Measurements from ENCODE around the gene FCRLB.
"Not testable (repeated sequence)": the region's sequence is repeated elsewhere in the genome, so short reads cannot be mapped to it uniquely, and the experiment has no call there.

Gene FCRLB

DNA sequence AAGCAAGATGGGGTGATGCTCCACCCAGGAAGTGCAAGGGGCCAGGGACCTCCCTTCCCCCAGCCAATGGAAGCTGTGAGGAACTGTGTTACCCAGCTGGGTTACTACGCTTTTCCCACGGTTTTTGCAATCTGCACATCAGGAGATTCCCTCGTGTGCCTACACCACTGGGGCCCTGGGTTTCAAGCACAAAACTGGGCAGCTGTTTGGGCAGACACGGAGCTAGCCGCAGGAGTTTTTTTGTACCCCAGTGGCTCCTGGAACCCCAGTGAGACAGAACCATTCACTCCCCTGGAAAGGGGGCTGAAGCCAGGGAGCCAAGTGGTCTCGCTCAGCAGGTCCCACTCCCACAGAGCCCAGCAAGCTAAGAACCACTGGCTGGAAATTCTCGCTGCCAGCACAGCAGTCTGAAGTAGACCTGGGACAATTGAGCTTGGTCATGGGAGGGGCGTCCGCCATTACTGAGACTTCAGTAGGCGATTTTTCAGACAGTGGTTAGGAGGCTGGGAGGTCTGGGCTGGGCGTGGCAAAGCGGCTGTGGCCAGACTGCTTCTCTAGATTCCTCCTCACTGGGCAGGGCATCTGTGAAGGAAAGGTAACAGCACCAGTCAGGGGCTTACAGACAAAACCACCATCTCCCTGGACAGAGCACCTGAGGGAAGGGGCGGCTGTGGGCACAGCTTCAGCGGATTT is 28.2 kb upstream of the FCRLB start:
- not testable (repeated sequence) for H4K5ac ChIP-seq (ENCODE audit: low read length); H3K4me1 ChIP-seq (ENCODE audit: control insufficient read depth, low read depth, low read length); H3K27me3 ChIP-seq (ENCODE audit: insufficient read depth, low read length, poor library complexity); H3K9ac ChIP-seq (ENCODE audit: low read length); H4K8ac ChIP-seq (ENCODE audit: low read depth, low read length); H2BK5ac ChIP-seq (ENCODE audit: low read length); H2BK120ac ChIP-seq (ENCODE audit: low read depth, low read length); DNase-seq; H3K36me3 ChIP-seq (ENCODE audit: control insufficient read depth, insufficient read depth, low read length); H2AK5ac ChIP-seq (ENCODE audit: low read length); H3K56ac ChIP-seq (ENCODE audit: low read length); H2BK15ac ChIP-seq (replicated peaks; ENCODE audit: low read depth); H3K79me1 ChIP-seq (ENCODE audit: low read length); H3K4me3 ChIP-seq (ENCODE audit: low read length); H3K4me2 ChIP-seq (ENCODE audit: low read length); H3K23ac ChIP-seq (ENCODE audit: low read length); H3K4ac ChIP-seq (ENCODE audit: low read depth, low read length); H3K79me2 ChIP-seq (ENCODE audit: control insufficient read depth, insufficient read depth, low read length); H3K27ac ChIP-seq (ENCODE audit: low read depth, low read length); H3K18ac ChIP-seq (ENCODE audit: low read length)
- WGBS (ENCODE audit: extremely low coverage, insufficient coverage, low lambda C conversion rate), result no CpG with 5 or more reads among the region's 14 CpGs

GRCh38 chr1:161698302-161698701 is 23.0 kb upstream of the FCRLB start:
- not testable (repeated sequence) for H3K79me1 ChIP-seq (ENCODE audit: low read length); H3K4me2 ChIP-seq (ENCODE audit: low read length); H4K5ac ChIP-seq (ENCODE audit: low read length); H3K18ac ChIP-seq (ENCODE audit: low read length); H2AK5ac ChIP-seq (ENCODE audit: low read length); H3K79me2 ChIP-seq (ENCODE audit: control insufficient read depth, insufficient read depth, low read length); H4K8ac ChIP-seq (ENCODE audit: low read depth, low read length); H3K56ac ChIP-seq (ENCODE audit: low read length); DNase-seq; H3K9ac ChIP-seq (ENCODE audit: low read length); H3K4ac ChIP-seq (ENCODE audit: low read depth, low read length); H3K27me3 ChIP-seq (ENCODE audit: insufficient read depth, low read length, poor library complexity); H3K36me3 ChIP-seq (ENCODE audit: control insufficient read depth, insufficient read depth, low read length); H2BK120ac ChIP-seq (ENCODE audit: low read depth, low read length); H2BK15ac ChIP-seq (replicated peaks; ENCODE audit: low read depth); H3K23ac ChIP-seq (ENCODE audit: low read length); H2BK5ac ChIP-seq (ENCODE audit: low read length); H3K4me1 ChIP-seq (ENCODE audit: control insufficient read depth, low read depth, low read length); H3K4me3 ChIP-seq (ENCODE audit: low read length); H3K27ac ChIP-seq (ENCODE audit: low read depth, low read length)
- WGBS (ENCODE audit: extremely low coverage, insufficient coverage, low lambda C conversion rate), result no CpG with 5 or more reads among the region's 2 CpGs

- H2AK5ac ChIP-seq (ENCODE audit: low read length), result no peak overlapping the region
- H3K4me1 ChIP-seq (ENCODE audit: control insufficient read depth, low read depth, low read length), result no peaks in the 10 kb centered on the region
- no peaks in the 10 kb centered on the region for H3K36me3 ChIP-seq (ENCODE audit: control insufficient read depth, insufficient read depth, low read length)
- H4K5ac ChIP-seq (ENCODE audit: low read length), result no peak overlapping the region
- H3K56ac ChIP-seq (ENCODE audit: low read length), result no peak overlapping the region
- no peak overlapping the region for H2BK5ac ChIP-seq (ENCODE audit: low read length)
- H3K79me2 ChIP-seq (ENCODE audit: control insufficient read depth, insufficient read depth, low read length), result no peaks in the 10 kb centered on the region
- no peak overlapping the region for H3K4me2 ChIP-seq (ENCODE audit: low read length)
- H2BK15ac ChIP-seq (replicated peaks; ENCODE audit: low read depth), result no peak overlapping the region
- no peaks in the 10 kb centered on the region for H3K79me1 ChIP-seq (ENCODE audit: low read length)
- no peak overlapping the region for H3K4ac ChIP-seq (ENCODE audit: low read depth, low read length)
- H2BK120ac ChIP-seq (ENCODE audit: low read depth, low read length), result no peak overlapping the region
- no peak overlapping the region for H3K27ac ChIP-seq (ENCODE audit: low read depth, low read length)
- H4K8ac ChIP-seq (ENCODE audit: low read depth, low read length), result no peak overlapping the region
- H3K4me3 ChIP-seq (ENCODE audit: low read length), result no peak overlapping the region
- no peak overlapping the region for H3K18ac ChIP-seq (ENCODE audit: low read length)
- WGBS (ENCODE audit: extremely low coverage, insufficient coverage, low lambda C conversion rate), result no CpG with 5 or more reads among the region's 8 CpGs
- no peak overlapping the region for H3K9ac ChIP-seq (ENCODE audit: low read length)
- no peak for DNase-seq
- no peaks in the 10 kb centered on the region for H3K27me3 ChIP-seq (ENCODE audit: insufficient read depth, low read length, poor library complexity)
- no peak overlapping the region for H3K23ac ChIP-seq (ENCODE audit: low read length)
These were observed 19.1 kb upstream of the FCRLB start for GRCh38 chr1:161702250-161702649.

GRCh38 chr1:161705537-161705936 is 15.8 kb upstream of the FCRLB start:
- no peak overlapping the region for H4K8ac ChIP-seq (ENCODE audit: low read depth, low read length)
- H3K27ac ChIP-seq (ENCODE audit: low read depth, low read length), result no peak overlapping the region
- WGBS (ENCODE audit: extremely low coverage, insufficient coverage, low lambda C conversion rate), result no CpG with 5 or more reads among the region's 4 CpGs
- no peaks in the 10 kb centered on the region for H3K4me1 ChIP-seq (ENCODE audit: control insufficient read depth, low read depth, low read length)
- H3K18ac ChIP-seq (ENCODE audit: low read length), result no peak overlapping the region
- no peaks in the 10 kb centered on the region for H3K27me3 ChIP-seq (ENCODE audit: insufficient read depth, low read length, poor library complexity)
- H3K4me3 ChIP-seq (ENCODE audit: low read length), result no peak overlapping the region
- H3K79me1 ChIP-seq (ENCODE audit: low read length), result no peaks in the 10 kb centered on the region
- H2BK120ac ChIP-seq (ENCODE audit: low read depth, low read length), result no peak overlapping the region
- no peak overlapping the region for H3K56ac ChIP-seq (ENCODE audit: low read length)
- H3K4ac ChIP-seq (ENCODE audit: low read depth, low read length), result no peak overlapping the region
- H3K36me3 ChIP-seq (ENCODE audit: control insufficient read depth, insufficient read depth, low read length), result no peaks in the 10 kb centered on the region
- no peak for DNase-seq
- H3K9ac ChIP-seq (ENCODE audit: low read length), result no peak overlapping the region
- H3K79me2 ChIP-seq (ENCODE audit: control insufficient read depth, insufficient read depth, low read length), result no peaks in the 10 kb centered on the region
- H4K5ac ChIP-seq (ENCODE audit: low read length), result no peak overlapping the region
- H2AK5ac ChIP-seq (ENCODE audit: low read length), result no peak overlapping the region
- no peak overlapping the region for H3K23ac ChIP-seq (ENCODE audit: low read length)
- no peak overlapping the region for H3K4me2 ChIP-seq (ENCODE audit: low read length)
- H2BK5ac ChIP-seq (ENCODE audit: low read length), result no peak overlapping the region
- H2BK15ac ChIP-seq (replicated peaks; ENCODE audit: low read depth), result no peak overlapping the region

GRCh38 chr1:161706113-161706481 is 15.2 kb upstream of the FCRLB start:
- no peaks in the 10 kb centered on the region for H3K4me1 ChIP-seq (ENCODE audit: control insufficient read depth, low read depth, low read length)
- no peak overlapping the region for H2BK5ac ChIP-seq (ENCODE audit: low read length)
- no peak overlapping the region for H3K4ac ChIP-seq (ENCODE audit: low read depth, low read length)
- H3K27ac ChIP-seq (ENCODE audit: low read depth, low read length), result no peak overlapping the region
- H3K18ac ChIP-seq (ENCODE audit: low read length), result no peak overlapping the region
- H3K79me1 ChIP-seq (ENCODE audit: low read length), result no peaks in the 10 kb centered on the region
- no peak overlapping the region for H4K8ac ChIP-seq (ENCODE audit: low read depth, low read length)
- H3K9ac ChIP-seq (ENCODE audit: low read length), result no peak overlapping the region
- H2AK5ac ChIP-seq (ENCODE audit: low read length), result no peak overlapping the region
- no peak overlapping the region for H3K56ac ChIP-seq (ENCODE audit: low read length)
- no peaks in the 10 kb centered on the region for H3K79me2 ChIP-seq (ENCODE audit: control insufficient read depth, insufficient read depth, low read length)
- H3K23ac ChIP-seq (ENCODE audit: low read length), result no peak overlapping the region
- WGBS (ENCODE audit: extremely low coverage, insufficient coverage, low lambda C conversion rate), result no CpG with 5 or more reads among the region's 3 CpGs
- no peaks in the 10 kb centered on the region for H3K27me3 ChIP-seq (ENCODE audit: insufficient read depth, low read length, poor library complexity)
- H3K36me3 ChIP-seq (ENCODE audit: control insufficient read depth, insufficient read depth, low read length), result no peaks in the 10 kb centered on the region
- H2BK120ac ChIP-seq (ENCODE audit: low read depth, low read length), result no peak overlapping the region
- no peak overlapping the region for H4K5ac ChIP-seq (ENCODE audit: low read length)
- H2BK15ac ChIP-seq (replicated peaks; ENCODE audit: low read depth), result no peak overlapping the region
- DNase-seq, result no peak
- H3K4me2 ChIP-seq (ENCODE audit: low read length), result no peak overlapping the region
- no peak overlapping the region for H3K4me3 ChIP-seq (ENCODE audit: low read length)

All from mesendoderm (in vitro differentiated cells).